Esophagus squamous epithelium (tissue), 4 donors: ENCODE results near the gene ZC2HC1C.

Experiments
- POLR2A ChIP-seq, 4 donors: fragments of 450-650 bp; IDR thresholded peaks; one replicate each; pipeline ENCODE4 v1.6.1; 2017; ENCODE audit warnings: antibody characterized with exemption in 4 of 4, mild to moderate bottlenecking in 4 of 4, moderate library complexity in 3 of 4
- TF ChIP-seq, protein P1 (sequence below), 6 experiments: fragments of 450-650 bp in 4 of 6; fragments of 200-600 bp in 2 of 6; sonication (generic) in 2 of 6; IDR thresholded peaks; one replicate each; pipeline ENCODE4 v1.5.1; 2016 to 2019; ENCODE audit warnings: antibody characterized with exemption in 6 of 6, mild to moderate bottlenecking in 4 of 6, moderate library complexity in 4 of 6

GRCh38 chr14:75040507-75040906 lies 28.9 kb upstream of the ZC2HC1C start:
- TF ChIP-seq, protein P1, sequence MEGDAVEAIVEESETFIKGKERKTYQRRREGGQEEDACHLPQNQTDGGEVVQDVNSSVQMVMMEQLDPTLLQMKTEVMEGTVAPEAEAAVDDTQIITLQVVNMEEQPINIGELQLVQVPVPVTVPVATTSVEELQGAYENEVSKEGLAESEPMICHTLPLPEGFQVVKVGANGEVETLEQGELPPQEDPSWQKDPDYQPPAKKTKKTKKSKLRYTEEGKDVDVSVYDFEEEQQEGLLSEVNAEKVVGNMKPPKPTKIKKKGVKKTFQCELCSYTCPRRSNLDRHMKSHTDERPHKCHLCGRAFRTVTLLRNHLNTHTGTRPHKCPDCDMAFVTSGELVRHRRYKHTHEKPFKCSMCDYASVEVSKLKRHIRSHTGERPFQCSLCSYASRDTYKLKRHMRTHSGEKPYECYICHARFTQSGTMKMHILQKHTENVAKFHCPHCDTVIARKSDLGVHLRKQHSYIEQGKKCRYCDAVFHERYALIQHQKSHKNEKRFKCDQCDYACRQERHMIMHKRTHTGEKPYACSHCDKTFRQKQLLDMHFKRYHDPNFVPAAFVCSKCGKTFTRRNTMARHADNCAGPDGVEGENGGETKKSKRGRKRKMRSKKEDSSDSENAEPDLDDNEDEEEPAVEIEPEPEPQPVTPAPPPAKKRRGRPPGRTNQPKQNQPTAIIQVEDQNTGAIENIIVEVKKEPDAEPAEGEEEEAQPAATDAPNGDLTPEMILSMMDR (IDR thresholded peaks at IDR 0.05), result no peak
- no peak for TF ChIP-seq POLR2A (IDR thresholded peaks at IDR 0.05)
